ENCODE measurements around the gene IRF4.

Gene IRF4

GRCh38 chr6:445571-446417, 54.2 kb downstream of the IRF4 start:
- no peak for DNase-seq

DNA sequence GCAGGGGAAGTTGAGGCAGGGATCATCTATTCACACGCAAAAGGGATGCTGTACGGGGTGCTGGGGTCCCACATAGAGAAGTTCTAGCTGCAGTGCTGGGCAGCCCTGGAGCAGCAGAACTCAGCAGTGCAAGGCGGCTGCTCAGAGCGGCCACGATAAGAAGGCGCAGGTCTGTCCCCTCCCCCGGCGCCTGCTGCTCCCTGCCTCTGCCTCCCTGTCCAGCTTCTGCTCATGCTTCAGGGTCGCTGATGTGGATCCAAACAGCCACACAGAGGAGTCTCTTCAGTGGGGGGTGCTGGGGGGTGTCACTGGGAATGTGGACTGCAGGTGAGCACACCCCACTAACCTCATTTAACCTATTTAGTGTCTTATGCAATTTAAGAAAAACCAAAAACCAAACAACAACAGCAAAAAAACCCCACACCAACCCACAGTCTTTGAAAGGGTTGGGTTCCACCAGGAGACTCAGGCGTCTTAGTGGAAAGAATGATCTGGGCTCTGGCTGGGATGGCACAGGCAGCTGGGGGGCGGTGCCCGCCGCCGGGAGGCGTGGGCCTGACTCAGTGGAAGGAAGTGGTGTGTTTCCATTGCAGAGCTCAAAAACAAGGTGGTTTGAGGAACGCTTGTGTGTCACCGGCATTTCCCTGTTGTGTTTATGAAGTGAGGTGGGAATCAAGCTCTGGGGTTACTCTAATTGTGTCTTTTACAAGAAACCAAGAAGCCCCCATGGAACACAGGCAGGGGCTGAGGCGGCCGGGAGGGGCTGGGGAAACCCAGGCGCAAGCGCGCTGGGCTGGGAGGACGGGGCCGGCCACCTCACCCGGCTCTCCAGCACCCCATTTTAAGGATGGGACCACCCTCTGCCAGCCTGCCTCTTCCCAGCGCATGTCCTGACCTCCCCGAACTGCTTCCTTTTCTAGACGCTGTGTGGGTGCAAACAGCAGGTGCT, 55.1 kb downstream of the IRF4 start:
- DNase-seq, result no peak

DNA sequence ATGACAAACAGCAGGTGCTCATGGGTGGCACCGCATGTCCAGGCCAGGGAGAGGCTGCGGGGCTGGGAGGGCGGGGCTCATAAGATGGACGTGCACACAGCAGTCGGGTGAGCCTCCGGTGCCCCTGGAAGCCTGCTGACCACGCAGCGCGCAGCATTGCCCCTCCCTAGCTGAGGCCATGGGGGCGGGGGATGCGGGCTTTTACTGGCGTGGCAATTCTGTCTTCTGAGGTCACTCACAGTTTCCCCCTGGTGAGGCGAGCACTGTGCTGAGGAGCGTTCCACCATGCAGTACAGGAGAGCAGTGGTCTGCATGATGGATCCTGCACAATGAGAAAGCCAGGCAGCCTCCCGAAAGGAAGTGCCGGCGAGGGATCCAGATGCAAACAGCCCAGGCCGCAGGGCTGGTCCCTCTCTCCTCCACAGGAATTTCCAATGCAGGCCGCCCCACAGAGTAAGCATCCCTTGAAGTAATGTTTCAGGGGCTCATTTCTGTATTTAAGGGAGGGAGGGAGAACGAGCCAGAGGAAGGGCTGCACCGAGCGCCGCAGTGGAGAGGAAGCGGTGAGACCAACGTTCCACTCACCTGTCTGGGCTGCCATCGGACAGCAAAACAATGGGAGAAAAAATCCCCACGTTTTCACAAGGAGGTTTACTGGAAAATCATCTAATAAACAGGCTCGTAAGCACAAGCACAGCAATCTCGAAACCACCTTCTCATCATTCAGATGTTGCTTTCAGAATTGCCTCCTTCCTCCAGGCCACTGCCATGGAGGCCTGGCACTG, 56.0 kb downstream of the IRF4 start:
- no peak for DNase-seq

GRCh38 chr6:448296-449056, 56.9 kb downstream of the IRF4 start:
- DNase-seq, result no peak

GRCh38 chr6:449057-449430, 57.5 kb downstream of the IRF4 start:
- no peak for DNase-seq

DNA sequence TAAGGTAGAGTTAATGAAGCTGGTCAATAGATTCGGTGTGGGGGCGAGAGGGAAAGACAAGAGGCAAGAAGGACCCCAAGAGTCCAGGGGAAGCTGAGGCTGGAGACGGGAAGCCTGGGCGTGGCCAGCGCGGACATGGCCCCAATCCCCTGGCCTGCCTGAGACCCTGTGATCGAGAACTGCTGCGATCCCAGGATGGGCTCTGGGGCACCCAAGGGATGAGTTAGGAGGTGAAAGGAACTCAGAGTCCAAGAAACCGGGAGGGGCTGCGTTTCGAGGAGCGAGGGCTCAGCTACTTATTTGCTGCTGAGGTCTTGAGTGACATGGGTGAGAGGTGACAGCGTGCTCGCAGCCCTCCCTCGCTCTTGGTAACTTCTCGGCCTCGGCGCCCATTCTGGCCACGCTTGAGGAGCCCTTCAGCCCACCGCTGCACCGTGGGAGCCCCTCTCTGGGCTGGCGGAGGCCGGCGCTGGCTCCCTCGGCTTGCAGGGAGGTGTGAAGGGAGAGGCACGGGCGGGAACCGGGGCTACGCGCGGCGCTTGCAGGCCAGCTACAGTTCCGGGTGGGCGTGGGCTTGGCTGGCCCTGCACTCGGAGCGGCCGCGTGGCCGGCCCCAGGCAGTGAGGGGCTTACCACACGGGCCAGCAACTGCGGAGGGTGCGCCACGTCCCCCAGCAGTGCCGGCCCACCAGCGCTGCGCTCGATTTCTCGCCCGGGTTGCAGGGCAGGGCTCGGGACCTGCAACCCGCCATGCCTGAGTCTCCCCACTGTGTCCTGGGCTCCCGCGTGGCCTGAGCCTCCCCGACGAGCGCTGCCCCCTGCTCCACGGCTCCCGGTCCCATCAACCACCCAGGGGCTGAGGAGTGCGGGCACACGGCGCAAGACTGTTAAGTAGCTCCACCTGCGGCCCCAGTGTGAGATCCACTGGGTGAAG, 58.2 kb downstream of the IRF4 start:
- no peak for DNase-seq

DNA sequence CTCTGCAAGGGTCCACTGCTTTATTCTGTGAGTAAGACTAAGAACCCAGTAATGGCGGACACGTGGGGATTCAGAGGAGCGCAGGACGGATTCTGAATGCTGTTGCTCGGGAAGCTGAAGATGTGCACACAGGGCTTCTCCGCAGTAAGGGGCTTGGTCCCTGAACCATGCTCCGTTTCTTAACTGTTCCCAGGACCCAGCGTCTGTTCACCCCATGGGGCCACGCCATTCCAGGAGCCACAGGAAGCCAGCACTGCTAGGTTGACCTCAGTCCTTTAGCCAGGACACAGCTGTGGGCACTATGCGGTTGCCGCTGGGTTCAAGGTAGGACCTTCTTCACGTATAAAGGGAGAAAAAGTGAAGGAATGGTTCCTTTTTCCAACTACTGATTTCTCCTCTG, 59.8 kb downstream of the IRF4 start:
- no peak for DNase-seq

- no peak for DNase-seq
Observed at GRCh38 chr6:451847-452246, 60.3 kb downstream of the IRF4 start.

- no peak for DNase-seq
Observed at GRCh38 chr6:452301-453067, 60.9 kb downstream of the IRF4 start.

DNA sequence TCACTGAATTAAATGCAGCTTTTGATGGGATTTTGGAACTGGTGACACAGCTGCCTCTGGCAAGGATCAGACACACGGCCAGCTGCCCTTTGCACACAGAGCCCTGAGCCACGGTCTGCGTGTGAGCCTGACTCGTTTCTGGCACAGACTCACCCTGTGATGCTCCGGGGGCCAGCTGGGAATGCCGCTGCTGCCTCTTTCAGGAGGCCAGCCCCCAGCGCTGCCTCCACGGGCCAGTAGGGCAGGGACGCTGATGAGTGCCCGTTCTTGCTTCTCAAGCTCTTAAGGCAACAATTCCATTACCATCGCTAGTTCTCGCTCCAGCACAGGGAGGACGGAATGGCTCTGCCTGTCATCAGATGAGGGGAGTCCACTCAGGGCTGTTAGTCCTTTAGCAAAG, 61.6 kb downstream of the IRF4 start:
- DNase-seq, result no peak

- DNase-seq, result no peak
Observed at GRCh38 chr6:454148-454991, 62.8 kb downstream of the IRF4 start.

- DNase-seq, result no peak
Observed at GRCh38 chr6:455006-455585, 63.5 kb downstream of the IRF4 start.

DNA sequence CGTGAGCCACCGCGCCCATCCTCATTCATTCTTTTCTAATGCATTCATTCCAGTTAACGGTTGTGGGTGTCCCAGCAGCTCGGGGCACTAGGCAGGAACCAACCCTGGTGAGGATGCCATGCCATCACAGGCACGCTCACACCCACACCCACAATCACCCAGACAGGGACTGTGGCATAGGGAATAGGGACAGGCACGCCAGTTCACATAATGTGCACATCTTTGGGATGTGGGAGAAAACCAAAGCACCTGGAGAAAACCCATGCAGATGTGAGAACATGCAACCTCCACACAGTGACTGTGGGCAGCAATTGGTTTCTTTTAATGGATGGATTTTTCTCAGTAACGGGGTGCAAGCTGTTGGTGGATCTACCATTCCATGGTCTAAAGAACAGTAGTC, 64.3 kb downstream of the IRF4 start:
- DNase-seq, result no peak

GRCh38 chr6:456358-456867, 64.9 kb downstream of the IRF4 start:
- no peak for DNase-seq

- DNase-seq, result no peak
Observed at GRCh38 chr6:456887-457286, 65.3 kb downstream of the IRF4 start.

All from OCI-M1 (cell line).